ENCODE measurements around the gene TMPRSS7. TPM values are rescaled to one million over a fixed set of nuclear protein-coding genes. Genes with fewer than 3 reads are reported as not detected.

The TMPRSS7 gene
- total and polyA plus RNA-seq, 7 donors: under 0.01 TPM; not detected in 6

DNA sequence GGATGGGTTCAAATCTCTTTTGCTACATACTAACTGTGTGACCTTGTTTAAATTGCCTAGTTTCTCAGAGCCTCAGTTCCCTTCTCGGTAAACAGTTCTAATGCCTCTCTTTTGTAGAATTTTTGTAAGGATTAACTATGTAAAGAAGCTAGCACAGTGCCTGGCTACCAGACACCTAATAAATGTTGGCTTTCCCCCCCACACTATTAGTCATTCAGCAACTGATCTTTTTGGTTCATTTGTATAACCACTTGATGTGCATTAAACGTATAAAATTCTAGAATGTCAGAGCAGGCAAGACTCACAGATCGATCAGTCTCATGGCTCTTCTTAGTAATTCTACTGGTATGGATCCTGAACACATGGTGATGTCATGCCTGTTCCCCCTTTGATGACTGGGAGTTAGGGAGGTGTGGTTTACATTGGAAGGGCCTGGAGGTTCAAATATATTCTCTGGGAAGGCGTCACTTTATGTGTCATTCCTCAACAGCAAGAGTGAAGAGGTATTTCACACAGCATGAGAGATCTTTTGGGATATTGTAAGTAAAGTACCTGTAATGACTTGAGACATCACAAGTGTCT lies 29.4 kb upstream of the TMPRSS7 start:
- H3K4me1 ChIP-seq: no peaks in the 10 kb centered on the region
- peaks cover 0 to 8% (median 0%) of the 10 kb centered on the region in 3 donors for H3K27me3 ChIP-seq
- H3K9me3 ChIP-seq: no peaks in the 10 kb centered on the region
- 69 to 81% methylated on average over 4 of the region's 4 CpGs for WGBS, 2 donors
- intact Hi-C loops (cut with DNase I): no loop called here
- H3K27ac ChIP-seq: no peak overlapping the region
- no peak for DNase-seq
- TF ChIP-seq POLR2A (IDR thresholded peaks at IDR 0.05) (no peak), CTCF (IDR thresholded peaks at IDR 0.05) (no peak), EP300 (IDR thresholded peaks at IDR 0.05) (no peak), POLR2AphosphoS5 (IDR thresholded peaks at IDR 0.05) (no peak)
- no peaks in the 10 kb centered on the region for H3K36me3 ChIP-seq
- no peak overlapping the region for H3K4me3 ChIP-seq

DNA sequence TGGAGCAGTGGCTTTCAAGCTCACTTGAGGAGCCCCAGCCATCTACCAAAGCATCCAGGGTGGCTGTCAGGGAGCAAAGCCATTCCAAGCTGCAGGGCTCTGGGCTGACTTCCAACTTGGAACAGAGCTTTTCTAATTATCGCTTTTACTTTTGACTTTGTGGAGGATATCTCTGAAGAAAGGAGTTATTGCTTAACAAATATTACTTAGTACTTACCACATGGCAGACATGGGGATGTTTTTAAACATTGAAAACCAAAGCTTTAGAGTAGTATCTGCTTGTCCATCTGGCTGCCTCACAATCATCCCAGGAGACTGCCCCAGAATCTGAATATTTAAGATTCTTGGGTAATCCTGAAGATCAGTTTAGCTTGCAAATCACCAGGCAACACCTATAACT lies 26.9 kb upstream of the TMPRSS7 start:
- Histone ChIP-seq H3K4me1 (peaks cover 0 to under 1% (median 0%) of the 10 kb centered on the region in 4 donors), H3K9me3 (no peaks in the 10 kb centered on the region), H3K36me3 (no peaks in the 10 kb centered on the region), H3K27me3 (no peaks in the 10 kb centered on the region), H3K4me3 (no peak overlapping the region), H3K27ac (no peak overlapping the region)
- 63 to 64% methylated on average over 1 of the region's 1 CpG for WGBS, 2 donors
- TF ChIP-seq CTCF (IDR thresholded peaks at IDR 0.05): no peak
- TF ChIP-seq POLR2AphosphoS5 (IDR thresholded peaks at IDR 0.05): no peak
- DNase-seq: no peak
- intact Hi-C loops (cut with DNase I): no loop called here

DNA sequence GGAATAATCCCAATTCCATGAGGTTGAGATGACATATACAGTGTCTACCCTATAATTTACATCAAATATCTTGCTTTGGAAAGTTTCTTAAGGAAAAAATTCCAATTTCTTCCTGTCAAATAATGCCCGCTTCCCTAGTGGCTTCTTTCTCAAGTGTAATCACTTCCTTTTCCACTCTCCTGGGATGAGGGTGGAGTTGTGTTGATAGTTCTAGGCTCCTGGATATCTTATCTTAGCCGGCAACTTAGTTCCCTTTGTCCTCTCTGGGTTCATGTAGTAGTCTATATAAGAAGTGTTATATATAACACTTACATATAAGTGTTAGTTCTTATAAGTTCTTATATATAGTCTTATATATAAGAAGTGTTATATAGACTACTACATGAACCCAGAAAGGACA lies 24.9 kb upstream of the TMPRSS7 start:
- TF ChIP-seq EP300 (IDR thresholded peaks at IDR 0.05) (no peak), POLR2AphosphoS5 (IDR thresholded peaks at IDR 0.05) (no peak), CTCF (IDR thresholded peaks at IDR 0.05) (no peak), POLR2A (IDR thresholded peaks at IDR 0.05) (no peak)
- intact Hi-C loops (cut with DNase I): no loop called here

GRCh38 chr3:112010636-112011035 lies 23.9 kb upstream of the TMPRSS7 start:
- WGBS, 2 donors: 62 to 81% methylated on average over 3 of the region's 3 CpGs
- Histone ChIP-seq H3K27ac (no peak overlapping the region), H3K9me3 (no peaks in the 10 kb centered on the region), H3K4me3 (no peak overlapping the region), H3K4me1 (peaks cover 0 to 10% (median 2%) of the 10 kb centered on the region in 4 donors), H3K27me3 (no peaks in the 10 kb centered on the region), H3K36me3 (no peaks in the 10 kb centered on the region)
- no peak for DNase-seq
- TF ChIP-seq POLR2AphosphoS5 (IDR thresholded peaks at IDR 0.05) (no peak), POLR2A (IDR thresholded peaks at IDR 0.05) (no peak), CTCF (IDR thresholded peaks at IDR 0.05) (no peak), EP300 (IDR thresholded peaks at IDR 0.05) (no peak)
- intact Hi-C loops (cut with DNase I): no loop called here

More for the DNA sequence above, 24.9 kb upstream of the TMPRSS7 start:
- Histone ChIP-seq H3K27ac (no peak overlapping the region), H3K27me3 (no peaks in the 10 kb centered on the region), H3K36me3 (no peaks in the 10 kb centered on the region), H3K4me3 (no peak overlapping the region), H3K9me3 (no peaks in the 10 kb centered on the region), H3K4me1 (peaks cover 0 to 10% (median 2%) of the 10 kb centered on the region in 4 donors)
- DNase-seq: no peak
- WGBS, 2 donors: 65 to 90% methylated on average over 2 of the region's 2 CpGs

DNA sequence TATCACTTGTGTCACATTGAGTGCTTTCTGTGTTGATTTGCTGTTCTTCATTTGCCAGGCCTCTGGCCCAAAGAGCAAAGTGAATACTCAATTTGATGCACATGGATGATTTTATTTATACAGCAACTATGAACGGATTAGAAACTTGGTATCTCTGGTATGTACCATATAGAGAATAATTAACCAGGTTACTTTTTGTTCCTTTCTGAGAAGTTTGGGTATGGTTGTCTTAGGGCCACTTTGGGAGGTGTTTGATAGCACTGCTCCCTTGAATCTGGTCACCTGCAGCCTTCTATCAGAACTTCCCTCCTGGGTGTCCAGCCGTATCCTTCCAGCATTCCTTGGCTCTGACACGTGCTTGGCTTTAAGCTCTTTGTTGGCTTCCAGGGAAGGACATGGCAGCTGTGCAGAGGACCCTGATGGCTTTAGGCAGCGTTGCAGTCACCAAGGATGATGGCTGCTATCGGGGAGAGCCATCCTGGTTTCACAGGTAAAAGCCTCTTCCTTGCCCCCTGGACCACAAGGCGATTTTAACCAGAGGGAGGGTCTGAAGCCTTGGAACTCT lies 23.1 kb upstream of the TMPRSS7 start:
- H3K9me3 ChIP-seq: no peaks in the 10 kb centered on the region
- no peak for DNase-seq
- no peak overlapping the region for H3K4me3 ChIP-seq
- intact Hi-C loops (cut with DNase I): no loop called here
- WGBS, 2 donors: 80 to 86% methylated on average over 6 of the region's 6 CpGs
- no peaks in the 10 kb centered on the region for H3K36me3 ChIP-seq
- no peaks in the 10 kb centered on the region for H3K27me3 ChIP-seq
- H3K27ac ChIP-seq: no peak overlapping the region
- TF ChIP-seq CTCF (IDR thresholded peaks at IDR 0.05) (no peak), EP300 (IDR thresholded peaks at IDR 0.05) (no peak), POLR2A (IDR thresholded peaks at IDR 0.05) (no peak), POLR2AphosphoS5 (IDR thresholded peaks at IDR 0.05) (no peak)
- H3K4me1 ChIP-seq: peaks cover 0 to 10% (median 2%) of the 10 kb centered on the region in 4 donors
